Hepatocyte (in vitro differentiated cells): Measurements from ENCODE around the gene SLC66A2.

Source experiments
- CTCF ChIP-seq: fragments of 200-600 bp; sonication (generic); IDR thresholded peaks from 2 replicates; pipeline ENCODE4 v1.5.1; 2016; ENCODE audit warnings: antibody characterized with exemption, mild to moderate bottlenecking; ENCODE audit not compliant: poor library complexity
- EZH2 ChIP-seq: fragments of 200-600 bp; sonication (generic); IDR thresholded peaks from 2 replicates; pipeline ENCODE4 v1.6.1; 2016; ENCODE audit warnings: antibody characterized with exemption, mild to moderate bottlenecking, borderline replicate concordance

DNA sequence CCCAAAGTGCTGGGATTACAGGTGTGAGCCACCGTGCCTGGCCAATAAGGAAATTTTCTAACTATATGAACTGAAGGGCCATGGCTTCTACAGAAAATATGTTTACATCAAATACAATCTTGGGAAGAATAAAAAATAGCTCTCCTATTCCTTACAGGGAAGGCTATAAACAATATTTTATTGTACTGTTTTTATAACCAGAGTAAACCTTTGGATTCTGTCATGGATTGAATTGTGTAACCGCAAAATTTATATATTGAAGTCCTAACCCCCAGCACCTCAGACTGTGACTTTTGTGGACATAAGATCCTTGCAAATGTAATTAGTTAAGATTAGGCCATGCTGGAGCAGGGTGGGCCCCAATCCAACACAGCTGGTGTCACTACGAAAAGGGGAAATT lies 21.3 kb upstream of the SLC66A2 start:
- TF ChIP-seq CTCF (no peak), EZH2 (no peak)
